ENCODE measurements around the gene PAIP1.
"Not testable (repeated sequence)": the region's sequence is repeated elsewhere in the genome, so short reads cannot be mapped to it uniquely, and the experiment has no call there.

PAIP1 gene

DNA sequence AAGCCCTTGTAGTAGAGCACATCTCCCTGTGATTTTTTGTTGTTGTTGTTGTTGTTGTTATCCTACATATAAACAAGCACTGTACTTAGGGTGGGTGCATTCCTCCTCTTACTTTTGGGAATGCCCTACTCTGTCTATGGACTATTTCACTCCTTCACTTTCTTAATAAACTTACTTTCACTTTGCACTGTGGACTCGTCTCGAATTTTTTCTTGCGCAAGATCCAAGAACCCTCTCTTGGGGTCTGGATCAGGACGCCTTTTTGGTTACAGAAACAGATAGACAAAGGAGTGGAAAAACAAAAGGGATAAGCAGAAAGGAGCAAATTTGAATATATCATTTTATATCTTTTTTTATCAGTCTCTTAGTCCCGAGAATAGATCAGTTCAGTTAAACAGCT is 14.4 kb upstream of the PAIP1 start:
- no peak for DNase-seq (ENCODE audit: low spot score)

DNA sequence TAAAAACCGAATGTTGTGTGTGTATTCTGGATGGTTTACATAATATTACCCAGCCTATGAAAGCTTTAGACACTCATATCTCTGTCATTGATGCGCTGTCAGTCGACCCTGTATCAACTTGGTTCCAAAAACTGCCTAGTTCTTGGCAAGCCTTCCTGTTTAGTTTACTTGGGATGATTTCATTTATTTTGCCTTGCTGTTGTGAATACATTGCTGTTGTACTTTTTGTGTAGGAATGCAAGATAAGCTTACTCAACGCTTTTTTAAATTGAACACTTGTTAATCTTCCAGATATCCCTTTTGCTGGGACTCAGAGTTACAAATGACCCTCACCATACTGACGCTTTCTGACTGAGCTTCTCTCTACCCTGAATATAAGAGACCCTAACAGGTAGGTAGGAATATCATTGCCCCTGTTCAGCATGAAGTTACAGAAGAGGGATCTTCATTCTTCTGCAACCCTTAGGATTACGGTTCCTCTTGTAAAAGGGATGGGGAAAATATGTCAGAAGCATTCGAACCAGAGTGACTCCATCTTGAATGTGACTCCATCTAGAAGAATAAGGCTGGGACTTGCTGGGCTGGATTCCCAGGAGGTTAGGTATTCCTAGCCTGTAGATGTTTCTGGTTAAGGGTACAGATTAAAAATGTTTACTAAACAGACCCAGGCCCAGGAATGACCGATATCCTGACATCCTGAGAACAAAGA is 13.7 kb upstream of the PAIP1 start:
- DNase-seq (ENCODE audit: low spot score) = no peak

DNA sequence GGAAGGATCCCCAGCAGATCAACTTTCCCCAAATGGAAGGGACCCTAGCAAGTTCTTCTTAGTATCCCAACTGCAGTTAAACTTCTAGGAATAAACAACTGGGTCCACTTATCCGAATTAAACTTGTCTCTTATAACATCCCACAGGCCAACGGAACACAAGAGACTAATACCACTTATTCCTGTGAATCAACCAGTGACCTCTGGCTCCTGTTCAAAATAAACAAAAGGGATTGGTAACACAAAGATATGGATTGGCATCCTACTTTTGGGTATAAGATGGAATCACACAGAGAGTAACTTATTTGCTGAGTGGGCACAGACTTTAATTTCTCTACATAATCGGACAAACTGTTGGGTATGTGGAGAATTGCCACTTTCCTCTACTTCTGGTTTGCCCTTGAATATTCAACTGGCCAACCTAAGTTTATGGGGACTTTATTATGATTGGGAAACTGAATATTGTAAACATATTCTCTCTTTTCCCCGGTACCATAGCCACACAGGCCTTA is 12.4 kb upstream of the PAIP1 start:
- DNase-seq (ENCODE audit: low spot score) = no peak

GRCh38 chr5:43567967-43568366 is 11.1 kb upstream of the PAIP1 start:
- DNase-seq (ENCODE audit: low spot score) = no peak

GRCh38 chr5:43565043-43565442 is 8.2 kb upstream of the PAIP1 start:
- no peak for DNase-seq (ENCODE audit: low spot score)

DNA sequence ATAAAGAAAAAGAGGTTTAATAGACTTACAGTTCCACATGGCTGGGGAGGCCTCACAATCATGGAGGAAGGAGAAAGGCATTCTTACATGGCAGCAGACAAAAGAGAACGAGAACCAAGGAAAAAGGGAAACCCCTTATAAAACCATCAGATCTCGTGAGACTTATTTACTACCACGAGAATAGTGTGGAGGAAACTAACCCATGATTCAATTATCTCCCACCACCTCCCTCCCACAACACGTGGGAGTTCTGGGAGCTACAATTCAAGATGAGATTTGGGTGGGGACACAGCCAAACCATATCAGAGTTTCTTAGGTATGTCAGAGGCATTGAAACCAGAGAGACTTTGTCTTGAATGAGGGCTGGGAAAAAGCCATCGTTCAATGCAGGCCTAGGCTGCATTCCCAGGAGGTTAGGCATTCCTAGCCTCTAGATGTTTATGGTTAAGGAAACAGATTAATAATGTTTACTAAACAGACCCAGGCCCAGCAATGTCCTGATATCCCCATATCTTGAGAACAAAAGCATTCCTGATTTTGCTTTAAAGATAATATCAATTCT is 7.5 kb upstream of the PAIP1 start:
- no peak for DNase-seq (ENCODE audit: low spot score)

GRCh38 chr5:43563321-43563720 is 6.4 kb upstream of the PAIP1 start:
- DNase-seq (ENCODE audit: low spot score) = no peak

DNA sequence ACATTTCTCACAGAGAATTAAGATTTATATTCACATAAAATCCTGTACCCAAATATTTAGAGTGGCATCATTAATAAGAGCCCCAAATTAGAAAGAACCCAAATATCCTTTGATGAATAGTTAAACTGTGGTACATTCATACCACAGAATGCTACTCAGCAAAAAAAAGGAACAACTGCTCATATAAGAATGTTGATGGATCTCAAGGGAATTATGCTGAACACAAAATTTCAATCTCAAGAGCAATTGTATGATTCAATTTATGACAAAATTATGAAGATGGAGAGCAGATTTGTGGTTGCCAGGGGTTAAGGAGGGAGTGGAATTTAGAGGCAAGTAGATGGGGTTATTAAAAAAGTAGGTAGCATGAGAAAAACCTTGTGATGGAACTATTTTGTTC is 4.5 kb upstream of the PAIP1 start:
- DNase-seq (ENCODE audit: low spot score) = no peak

DNA sequence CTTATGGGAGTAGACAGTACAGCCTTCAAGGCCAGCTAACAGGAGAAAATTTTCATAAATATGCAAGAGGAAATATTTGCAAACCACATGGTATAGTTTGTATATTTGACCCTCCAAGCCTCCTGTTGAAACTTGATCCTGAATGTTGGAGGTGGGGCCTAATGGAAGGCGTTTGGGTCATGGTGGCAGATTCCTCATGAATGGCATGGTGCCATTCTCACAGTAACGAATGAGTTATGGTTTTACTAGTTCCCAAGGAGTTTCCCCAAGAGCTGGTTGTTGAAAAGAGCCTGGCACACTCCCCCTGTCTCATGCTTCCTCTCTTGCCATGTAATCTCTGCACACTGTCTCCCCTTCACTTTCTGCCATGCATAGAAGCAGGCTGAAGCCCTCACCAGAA is 3.3 kb upstream of the PAIP1 start:
- no peak for DNase-seq (ENCODE audit: low spot score)

GRCh38 chr5:43556607-43556856 is 345 bp downstream of the PAIP1 start:
- DNase-seq (ENCODE audit: low spot score) = not testable (repeated sequence)

- peak; percentile 33 for DNase-seq (ENCODE audit: low spot score)
Observed at GRCh38 chr5:43555895-43556606, 826 bp downstream of the PAIP1 start.

DNA sequence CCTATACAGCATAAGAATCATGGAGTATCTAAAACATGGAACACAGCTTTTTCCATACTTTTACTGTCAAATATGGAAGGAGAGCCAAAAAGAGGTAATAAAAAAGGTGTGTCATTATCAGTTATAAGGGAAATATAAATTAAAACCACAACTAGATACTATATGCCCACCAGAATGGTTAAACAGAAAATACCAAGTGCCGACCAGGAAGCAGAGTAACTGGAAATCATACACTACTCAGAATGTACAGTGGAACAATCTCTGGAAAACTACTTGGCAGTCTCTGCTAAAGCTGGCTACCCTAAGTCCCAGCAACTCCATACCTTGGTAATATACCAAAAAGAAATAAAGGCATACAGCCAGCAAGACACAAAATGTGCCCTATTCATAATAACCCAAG is 2.4 kb downstream of the PAIP1 start:
- DNase-seq (ENCODE audit: low spot score) = no peak

DNA sequence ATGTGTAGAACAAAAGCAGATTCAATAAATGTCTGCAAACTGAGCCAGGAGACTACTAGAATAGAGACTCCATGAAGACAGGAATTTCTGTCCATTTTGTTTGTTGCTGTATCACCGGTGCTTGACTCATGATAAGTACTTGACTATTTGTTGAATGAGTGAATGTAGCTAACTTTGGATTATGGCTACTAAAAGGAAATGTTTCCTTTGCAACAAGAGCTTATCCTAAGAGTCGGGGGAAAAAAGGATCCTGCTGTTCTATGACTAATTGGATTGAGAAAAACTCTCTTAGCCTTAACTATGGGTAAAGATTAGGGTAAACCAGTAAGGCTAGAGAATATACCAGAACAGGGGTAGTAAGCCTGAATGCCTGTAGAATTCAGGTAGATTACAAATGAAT is 3.5 kb downstream of the PAIP1 start:
- DNase-seq (ENCODE audit: low spot score) = no peak

DNA sequence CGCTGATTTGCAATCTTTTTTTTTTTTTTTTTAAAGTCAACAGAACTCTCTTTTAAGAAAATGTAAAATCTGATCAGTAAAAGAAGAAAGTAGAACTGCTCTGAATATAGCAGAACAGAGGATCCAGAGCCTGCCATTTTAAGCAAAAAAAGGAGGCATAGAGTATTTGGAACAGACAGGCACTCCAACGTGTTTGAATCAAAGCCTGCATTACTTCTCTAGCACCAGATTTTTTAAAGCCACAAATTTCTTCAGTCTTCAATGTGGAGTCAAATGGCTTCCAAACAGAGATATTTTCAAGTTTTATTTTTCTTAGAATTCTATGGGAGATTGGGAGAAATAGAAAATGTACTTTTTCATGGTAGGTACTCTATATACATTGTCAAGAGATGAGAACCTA is 5.1 kb downstream of the PAIP1 start:
- no peak for DNase-seq (ENCODE audit: low spot score)

DNA sequence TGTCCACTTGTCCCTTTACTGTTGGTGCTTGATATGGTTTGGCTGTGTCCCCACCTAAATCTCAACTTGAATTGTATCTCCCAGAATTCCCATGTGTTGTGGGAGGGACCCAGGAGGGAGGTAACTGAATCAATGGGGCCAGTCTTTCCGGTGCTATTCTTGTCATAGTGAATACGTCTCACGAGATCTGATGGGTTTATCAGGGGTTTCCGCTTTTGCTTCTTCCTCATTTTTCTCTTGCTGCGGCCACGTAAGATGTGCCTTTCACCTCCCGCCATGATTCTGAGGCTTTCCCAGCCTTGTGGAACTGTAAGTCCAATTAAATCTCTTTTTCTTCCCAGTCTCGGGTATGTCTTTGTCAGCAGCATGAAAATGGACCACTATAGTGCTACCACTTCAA is 7.6 kb downstream of the PAIP1 start:
- not testable (repeated sequence) for DNase-seq (ENCODE audit: low spot score)

DNA sequence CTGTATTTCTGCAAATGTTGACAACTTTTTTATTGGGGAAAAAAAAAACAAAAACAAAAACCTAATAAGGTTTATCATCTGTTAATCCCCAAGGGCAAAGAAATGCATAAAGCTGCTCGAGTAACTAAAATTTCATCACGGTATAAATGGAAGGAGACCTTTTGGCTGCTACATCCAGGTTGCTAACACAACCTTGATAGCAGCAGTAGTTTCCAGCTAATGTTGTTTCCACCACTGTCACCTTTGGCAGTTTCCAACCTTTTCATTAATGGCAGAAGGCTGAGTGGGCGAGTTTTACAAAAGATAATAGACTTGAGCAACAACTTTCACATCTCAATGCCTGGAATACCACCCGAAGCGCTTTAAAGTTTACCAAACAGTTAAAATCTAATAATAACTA is 8.5 kb downstream of the PAIP1 start:
- no peak for DNase-seq (ENCODE audit: low spot score)

DNA sequence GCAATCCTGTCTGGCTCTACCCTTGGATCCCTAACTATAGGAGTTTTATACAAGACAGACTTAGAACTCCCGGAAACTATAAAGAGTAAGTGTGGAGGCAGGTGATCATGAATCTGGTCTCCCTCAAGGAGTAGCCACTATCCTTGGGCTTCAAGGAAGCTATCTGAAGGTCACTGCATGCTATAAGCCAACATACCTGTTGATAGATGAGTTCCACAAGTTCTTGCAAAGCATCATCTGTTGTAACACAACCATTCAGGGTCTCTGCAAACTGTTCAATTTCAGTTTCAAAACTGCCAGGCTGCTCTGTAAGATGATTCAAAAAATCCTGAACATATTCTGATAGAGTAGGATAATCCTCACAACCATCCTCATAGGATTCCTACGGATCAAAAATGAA is 9.3 kb downstream of the PAIP1 start:
- DNase-seq (ENCODE audit: low spot score) = no peak

- DNase-seq (ENCODE audit: low spot score) = no peak
Observed at GRCh38 chr5:43543434-43543833, 13.4 kb downstream of the PAIP1 start.

- DNase-seq (ENCODE audit: low spot score) = no peak
Observed at GRCh38 chr5:43540746-43541145, 16.1 kb downstream of the PAIP1 start.

DNA sequence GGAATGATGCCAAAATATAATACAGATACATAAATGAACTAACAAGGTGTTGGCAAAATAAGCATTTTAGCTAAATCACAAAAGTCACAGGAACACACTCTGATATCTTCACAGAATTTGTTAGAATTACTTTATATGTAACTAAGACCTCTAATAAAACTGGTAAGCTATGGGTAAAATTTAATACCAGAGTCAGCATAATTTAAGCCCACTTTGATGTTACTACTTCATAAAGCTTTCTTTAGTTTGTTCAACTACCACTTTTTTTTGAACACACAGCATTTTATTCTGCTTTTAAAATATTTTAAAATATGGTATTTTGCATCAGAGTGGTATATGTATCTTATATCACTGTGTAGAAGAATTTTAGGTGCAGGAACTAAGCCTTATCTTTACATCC is 19.9 kb downstream of the PAIP1 start:
- DNase-seq (ENCODE audit: low spot score) = no peak

GRCh38 chr5:43533646-43534045 is 23.2 kb downstream of the PAIP1 start:
- DNase-seq (ENCODE audit: low spot score) = no peak

GRCh38 chr5:43530648-43531047 is 26.2 kb downstream of the PAIP1 start:
- no peak for DNase-seq (ENCODE audit: low spot score)

DNA sequence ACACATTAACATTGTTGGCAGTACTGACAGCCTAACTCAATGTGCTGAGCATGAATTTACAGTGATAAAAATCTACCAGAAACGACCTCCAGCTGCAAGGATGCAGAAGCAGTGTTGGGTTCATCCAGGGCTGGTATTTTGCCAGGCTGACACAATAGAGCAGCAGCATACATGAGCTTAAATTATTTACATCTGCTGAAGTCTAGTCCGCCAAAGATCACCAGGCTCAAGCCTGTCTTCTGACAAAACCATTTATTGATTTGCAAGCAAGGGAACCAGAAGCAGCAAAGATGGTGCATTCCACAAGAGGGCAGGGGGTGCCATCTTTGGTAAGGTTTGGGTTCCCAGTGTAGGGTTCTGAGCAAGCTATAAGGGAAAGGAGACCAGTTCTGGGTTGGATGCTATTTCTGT is 33.2 kb downstream of the PAIP1 start:
- peak; percentile 82 for DNase-seq (ENCODE audit: low spot score)

Data from SK-N-DZ (cell line).